ENCODE data around the gene ZNF791.

DNA sequence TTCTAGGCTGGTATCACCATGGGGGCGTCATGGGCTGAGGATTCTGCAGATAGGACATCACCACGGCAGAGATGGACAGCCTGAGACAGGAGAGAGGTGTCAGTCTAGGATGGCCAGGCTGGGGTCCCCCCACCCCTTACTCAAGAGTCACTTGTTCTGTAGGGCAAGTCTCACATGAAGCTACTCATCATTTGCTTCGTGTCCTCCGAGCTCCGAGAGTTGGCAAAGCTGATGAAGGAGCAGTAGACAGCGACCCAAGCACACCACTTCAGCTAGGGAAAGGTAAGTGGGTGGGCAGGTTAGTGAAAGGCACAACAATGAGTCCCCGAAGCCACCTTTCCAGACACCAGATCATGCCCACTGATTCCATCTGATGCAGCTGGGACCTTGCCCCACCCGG lies 57.6 kb downstream of the ZNF791 start:
- TF ChIP-seq, protein P1, sequence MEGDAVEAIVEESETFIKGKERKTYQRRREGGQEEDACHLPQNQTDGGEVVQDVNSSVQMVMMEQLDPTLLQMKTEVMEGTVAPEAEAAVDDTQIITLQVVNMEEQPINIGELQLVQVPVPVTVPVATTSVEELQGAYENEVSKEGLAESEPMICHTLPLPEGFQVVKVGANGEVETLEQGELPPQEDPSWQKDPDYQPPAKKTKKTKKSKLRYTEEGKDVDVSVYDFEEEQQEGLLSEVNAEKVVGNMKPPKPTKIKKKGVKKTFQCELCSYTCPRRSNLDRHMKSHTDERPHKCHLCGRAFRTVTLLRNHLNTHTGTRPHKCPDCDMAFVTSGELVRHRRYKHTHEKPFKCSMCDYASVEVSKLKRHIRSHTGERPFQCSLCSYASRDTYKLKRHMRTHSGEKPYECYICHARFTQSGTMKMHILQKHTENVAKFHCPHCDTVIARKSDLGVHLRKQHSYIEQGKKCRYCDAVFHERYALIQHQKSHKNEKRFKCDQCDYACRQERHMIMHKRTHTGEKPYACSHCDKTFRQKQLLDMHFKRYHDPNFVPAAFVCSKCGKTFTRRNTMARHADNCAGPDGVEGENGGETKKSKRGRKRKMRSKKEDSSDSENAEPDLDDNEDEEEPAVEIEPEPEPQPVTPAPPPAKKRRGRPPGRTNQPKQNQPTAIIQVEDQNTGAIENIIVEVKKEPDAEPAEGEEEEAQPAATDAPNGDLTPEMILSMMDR (IDR thresholded peaks at IDR 0.05) = no peak
- TF ChIP-seq POLR2AphosphoS5 (IDR thresholded peaks at IDR 0.05) (no peak), POLR2A (IDR thresholded peaks at IDR 0.05) (no peak)
